Endodermal cell (in vitro differentiated cells): ENCODE results near the gene CRYL1. TPM values are rescaled to one million over a fixed set of nuclear protein-coding genes. Genes with fewer than 3 reads are reported as not detected.

Experiments
- DNase-seq: peaks from one replicate; pipeline ENCODE4 v3.0.0-alpha.2; 2017
- H3K27ac ChIP-seq: 2 replicates; pipeline ENCODE4 v1.5.1; 2013; ENCODE audit warnings: mild to moderate bottlenecking, low read depth, low read length, moderate library complexity
- H3K27me3 ChIP-seq: 2 replicates; pipeline ENCODE4 v1.6.1; 2013; ENCODE audit warnings: mild to moderate bottlenecking, low read length, moderate library complexity; ENCODE audit not compliant: insufficient read depth, control insufficient read depth, poor library complexity, severe bottlenecking
- H3K36me3 ChIP-seq: 2 replicates; pipeline ENCODE4 v1.7.0; 2013; ENCODE audit warnings: mild to moderate bottlenecking, low read length, moderate library complexity; ENCODE audit not compliant: control insufficient read depth, insufficient read depth
- H3K4me1 ChIP-seq: one replicate; pipeline ENCODE4 v1.7.0; 2013; ENCODE audit warnings: low read length; ENCODE audit not compliant: control insufficient read depth, insufficient read depth
- H3K4me3 ChIP-seq: 2 replicates; pipeline ENCODE4 v1.5.1; 2013; ENCODE audit warnings: mild to moderate bottlenecking, low read length, moderate library complexity
- H3K9ac ChIP-seq: 2 replicates; pipeline ENCODE4 v1.6.1; 2013; ENCODE audit warnings: mild to moderate bottlenecking, low read length, moderate library complexity; ENCODE audit not compliant: poor library complexity, severe bottlenecking; ENCODE audit errors: extremely low read depth
- H3K9me3 ChIP-seq: 2 replicates; pipeline ENCODE4 v1.6.1; 2013; ENCODE audit warnings: mild to moderate bottlenecking, low read length, moderate library complexity; ENCODE audit not compliant: control insufficient read depth
- H3K27ac Mint-ChIP-seq: 2 replicates; pipeline ENCODE4 v1.8.0; 2020; ENCODE audit warnings: mixed read lengths
- H3K27me3 Mint-ChIP-seq: 2 replicates; pipeline ENCODE4 v1.8.0; 2021; ENCODE audit warnings: mild to moderate bottlenecking, mixed read lengths; ENCODE audit not compliant: insufficient read depth
- H3K36me3 Mint-ChIP-seq: 2 replicates; pipeline ENCODE4 v1.8.0; 2020; ENCODE audit warnings: low read depth, mixed read lengths
- H3K4me1 Mint-ChIP-seq: 2 replicates; pipeline ENCODE4 v1.8.0; 2020; ENCODE audit warnings: mixed read lengths
- H3K4me3 Mint-ChIP-seq: 2 replicates; pipeline ENCODE4 v1.8.0; 2020; ENCODE audit warnings: mild to moderate bottlenecking, moderate library complexity, mixed read lengths
- H3K9me3 Mint-ChIP-seq: 2 replicates; pipeline ENCODE4 v1.8.0; 2020; ENCODE audit warnings: mild to moderate bottlenecking, mixed read lengths
- WGBS, 2 experiments: methylation state at CpG; one replicate each; pipeline versions ENCODE4 v1.1.5 to v1.1.7; 2013; ENCODE audit warnings: missing lambda C conversion rate in 2 of 2, mixed read lengths in 1 of 2; ENCODE audit not compliant: insufficient coverage in 1 of 2, insufficient read length in 1 of 2; 5-methylcytosine and 5-hydroxymethylcytosine counted together
- total RNA-seq, 2 donors: library from RNA; stranded (reverse); fragmentation: NEBNext Ultra II Directional in 1 of 2; extraction: Animal tissue kit (Norgen Biotek cat#: 25700) in 1 of 2; gene quantifications; 2 replicates in 1 of 2; 3 replicates in 1 of 2; pipeline ENCODE4 v1.2.1, GENCODE V29; 2021
- TF ChIP-seq, protein P1 (sequence below): fragments of 200-600 bp; sonication (generic); conservative IDR thresholded peaks from 2 replicates; pipeline ENCODE4 v1.5.0; 2021; ENCODE audit warnings: antibody characterized with exemption, mild to moderate bottlenecking

The CRYL1 gene
- total RNA-seq, 2 donors from 2014 or later = 1.7 to 4.1 TPM

DNA sequence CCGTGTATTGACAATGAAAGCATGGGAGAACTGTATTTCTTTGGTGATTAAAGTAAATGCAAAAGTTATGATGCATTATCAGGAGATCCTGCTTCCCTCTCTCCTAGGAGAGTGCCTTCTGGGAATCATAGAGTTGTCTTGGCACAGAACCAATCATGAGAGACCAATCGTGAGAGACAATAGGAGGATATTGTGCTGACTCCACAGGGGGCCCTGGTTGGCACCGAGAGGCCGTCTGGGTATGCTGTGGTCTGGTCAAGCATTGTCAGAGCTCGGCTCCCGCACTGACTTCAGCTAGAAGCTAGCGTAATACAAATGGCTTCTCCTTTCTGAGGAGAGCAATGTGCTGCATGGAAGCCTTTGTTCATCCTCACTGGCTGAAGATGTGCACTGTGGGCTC is 162.1 kb downstream of the CRYL1 start:
- no peaks in the 10 kb centered on the region for H3K4me1 Mint-ChIP-seq
- H3K9me3 ChIP-seq = no peaks in the 10 kb centered on the region
- H3K36me3 Mint-ChIP-seq = no peaks in the 10 kb centered on the region
- H3K4me1 ChIP-seq = no peaks in the 10 kb centered on the region
- no peak overlapping the region for H3K27ac ChIP-seq
- TF ChIP-seq, protein P1, sequence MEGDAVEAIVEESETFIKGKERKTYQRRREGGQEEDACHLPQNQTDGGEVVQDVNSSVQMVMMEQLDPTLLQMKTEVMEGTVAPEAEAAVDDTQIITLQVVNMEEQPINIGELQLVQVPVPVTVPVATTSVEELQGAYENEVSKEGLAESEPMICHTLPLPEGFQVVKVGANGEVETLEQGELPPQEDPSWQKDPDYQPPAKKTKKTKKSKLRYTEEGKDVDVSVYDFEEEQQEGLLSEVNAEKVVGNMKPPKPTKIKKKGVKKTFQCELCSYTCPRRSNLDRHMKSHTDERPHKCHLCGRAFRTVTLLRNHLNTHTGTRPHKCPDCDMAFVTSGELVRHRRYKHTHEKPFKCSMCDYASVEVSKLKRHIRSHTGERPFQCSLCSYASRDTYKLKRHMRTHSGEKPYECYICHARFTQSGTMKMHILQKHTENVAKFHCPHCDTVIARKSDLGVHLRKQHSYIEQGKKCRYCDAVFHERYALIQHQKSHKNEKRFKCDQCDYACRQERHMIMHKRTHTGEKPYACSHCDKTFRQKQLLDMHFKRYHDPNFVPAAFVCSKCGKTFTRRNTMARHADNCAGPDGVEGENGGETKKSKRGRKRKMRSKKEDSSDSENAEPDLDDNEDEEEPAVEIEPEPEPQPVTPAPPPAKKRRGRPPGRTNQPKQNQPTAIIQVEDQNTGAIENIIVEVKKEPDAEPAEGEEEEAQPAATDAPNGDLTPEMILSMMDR = no peak
- no peak overlapping the region for H3K4me3 ChIP-seq
- no peak overlapping the region for H3K4me3 Mint-ChIP-seq
- no peak for DNase-seq
- no peaks in the 10 kb centered on the region for H3K27me3 Mint-ChIP-seq
- H3K27ac Mint-ChIP-seq = no peak overlapping the region
- WGBS, 2 experiments = 59 to 69% methylated on average over 7 of the region's 7 CpGs
- no peak overlapping the region for H3K9ac ChIP-seq
- no peaks in the 10 kb centered on the region for H3K9me3 Mint-ChIP-seq
- H3K36me3 ChIP-seq = no peaks in the 10 kb centered on the region
- no peaks in the 10 kb centered on the region for H3K27me3 ChIP-seq

DNA sequence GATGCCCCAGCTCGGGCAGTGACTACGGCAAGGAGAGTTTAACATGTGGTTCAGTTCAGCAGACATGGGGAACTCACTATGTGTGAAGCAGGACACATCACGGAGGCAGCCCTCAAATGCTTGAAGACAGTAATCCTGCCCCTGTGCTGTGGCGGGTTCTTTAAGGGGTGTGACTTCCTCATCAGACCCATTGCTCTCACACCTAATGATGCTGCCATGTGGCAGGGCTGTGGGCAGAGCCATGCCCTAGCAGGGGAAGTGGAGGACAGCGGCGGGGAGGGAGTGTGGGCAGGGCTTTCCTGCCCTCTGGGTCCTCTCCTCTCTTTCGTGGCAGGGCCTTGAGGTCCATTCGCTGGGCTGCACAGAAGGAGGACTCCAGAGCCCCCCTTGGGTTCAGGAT is 162.5 kb downstream of the CRYL1 start:
- H3K9ac ChIP-seq = no peak overlapping the region
- H3K36me3 ChIP-seq = no peaks in the 10 kb centered on the region
- H3K36me3 Mint-ChIP-seq = no peaks in the 10 kb centered on the region
- no peak for DNase-seq
- H3K4me1 Mint-ChIP-seq = no peaks in the 10 kb centered on the region
- peak overlapping the region; percentile 24 for H3K27ac Mint-ChIP-seq
- H3K9me3 Mint-ChIP-seq = no peaks in the 10 kb centered on the region
- WGBS, 2 experiments = 91 to 92% methylated on average over 5 to 8 of the region's 8 CpGs
- H3K9me3 ChIP-seq = no peaks in the 10 kb centered on the region
- H3K4me3 Mint-ChIP-seq = no peak overlapping the region
- no peak overlapping the region for H3K27ac ChIP-seq
- H3K4me3 ChIP-seq = no peak overlapping the region
- TF ChIP-seq, protein P1 = no peak
- no peaks in the 10 kb centered on the region for H3K4me1 ChIP-seq
- H3K27me3 Mint-ChIP-seq = no peaks in the 10 kb centered on the region
- H3K27me3 ChIP-seq = no peaks in the 10 kb centered on the region

DNA sequence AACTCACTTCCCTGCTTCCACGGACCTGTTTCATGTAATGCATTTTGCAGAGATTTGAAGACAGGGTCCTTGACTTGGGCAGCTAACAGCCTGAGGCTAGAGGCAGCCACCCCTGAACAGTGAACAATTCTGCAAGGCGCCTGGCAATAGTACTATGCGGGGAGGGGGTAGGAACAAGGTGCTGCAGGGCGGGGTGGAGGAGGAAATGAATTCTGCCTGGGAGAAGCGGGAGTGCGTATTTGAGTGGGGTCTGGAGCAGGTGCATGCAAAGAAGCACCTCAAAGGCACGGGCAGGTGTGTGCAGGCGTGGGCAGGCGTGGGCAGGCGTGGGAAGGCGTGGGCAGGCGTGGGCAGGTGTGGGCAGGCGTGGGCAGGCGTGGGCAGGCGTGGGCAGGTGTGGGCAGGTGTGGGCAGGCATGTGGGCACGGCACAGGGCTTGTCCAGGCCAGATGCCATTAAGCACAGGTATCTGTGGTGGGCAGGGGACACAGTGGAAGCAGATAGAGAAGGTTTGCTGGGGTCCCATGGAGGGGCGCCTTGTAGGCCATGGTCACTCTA is 163.1 kb downstream of the CRYL1 start:
- no peaks in the 10 kb centered on the region for H3K9me3 Mint-ChIP-seq
- Histone ChIP-seq H3K36me3 (no peaks in the 10 kb centered on the region), H3K9me3 (no peaks in the 10 kb centered on the region), H3K4me1 (no peaks in the 10 kb centered on the region), H3K27ac (no peak overlapping the region), H3K9ac (no peak overlapping the region), H3K27me3 (no peaks in the 10 kb centered on the region), H3K4me3 (no peak overlapping the region)
- TF ChIP-seq, protein P1 = no peak
- H3K4me3 Mint-ChIP-seq = no peak overlapping the region
- WGBS, 2 experiments = 85 to 93% methylated on average over 7 to 17 of the region's 17 CpGs
- no peaks in the 10 kb centered on the region for H3K36me3 Mint-ChIP-seq
- peak overlapping the region; percentile 24 for H3K27ac Mint-ChIP-seq
- H3K27me3 Mint-ChIP-seq = no peaks in the 10 kb centered on the region
- no peaks in the 10 kb centered on the region for H3K4me1 Mint-ChIP-seq
- no peak for DNase-seq
